HG02973 (cell line): ENCODE results near the gene CFHR3.
A peak's percentile ranks its signal among the peaks of the same experiment; 100 is the strongest.
"Not testable (repeated sequence)": the region's sequence is repeated elsewhere in the genome, so short reads cannot be mapped to it uniquely, and the experiment has no call there.

ENCODE experiments used
- ATAC-seq: cut with Tn5 transposase; IDR thresholded peaks from one replicate; pipeline ENCODE4 v1.9.1; 2021; ENCODE audit warnings: moderate library complexity; ENCODE audit not compliant: unreplicated experiment

Gene CFHR3

GRCh38 chr1:196774603-196775002, at the start of gene CFHR3:
CFHR3 (plus strand) TSS chr1:196774840; CDS start chr1:196774887, 47 bp downstream.
- ATAC-seq, result peak; percentile 91

DNA sequence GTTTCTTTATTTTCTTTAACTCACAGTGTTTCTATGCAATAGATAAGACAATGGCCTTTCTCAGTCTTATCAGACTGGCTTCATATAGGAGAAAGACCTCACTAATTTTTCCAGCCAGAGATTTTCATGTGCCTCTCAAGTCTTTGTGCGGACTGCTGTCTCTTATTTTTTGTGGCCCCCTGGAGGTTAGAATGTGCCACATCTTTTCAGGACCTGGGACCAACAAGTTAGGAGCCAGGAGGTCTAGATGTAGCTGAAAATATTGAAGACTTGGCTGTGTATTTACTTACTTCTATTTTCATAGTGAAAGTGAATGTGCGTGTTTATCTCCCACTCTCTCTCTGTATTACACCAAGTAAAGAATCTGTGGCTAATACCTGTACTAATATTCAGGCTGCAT, 42.1 kb upstream of the CFHR3 start:
- ATAC-seq, result no peak

DNA sequence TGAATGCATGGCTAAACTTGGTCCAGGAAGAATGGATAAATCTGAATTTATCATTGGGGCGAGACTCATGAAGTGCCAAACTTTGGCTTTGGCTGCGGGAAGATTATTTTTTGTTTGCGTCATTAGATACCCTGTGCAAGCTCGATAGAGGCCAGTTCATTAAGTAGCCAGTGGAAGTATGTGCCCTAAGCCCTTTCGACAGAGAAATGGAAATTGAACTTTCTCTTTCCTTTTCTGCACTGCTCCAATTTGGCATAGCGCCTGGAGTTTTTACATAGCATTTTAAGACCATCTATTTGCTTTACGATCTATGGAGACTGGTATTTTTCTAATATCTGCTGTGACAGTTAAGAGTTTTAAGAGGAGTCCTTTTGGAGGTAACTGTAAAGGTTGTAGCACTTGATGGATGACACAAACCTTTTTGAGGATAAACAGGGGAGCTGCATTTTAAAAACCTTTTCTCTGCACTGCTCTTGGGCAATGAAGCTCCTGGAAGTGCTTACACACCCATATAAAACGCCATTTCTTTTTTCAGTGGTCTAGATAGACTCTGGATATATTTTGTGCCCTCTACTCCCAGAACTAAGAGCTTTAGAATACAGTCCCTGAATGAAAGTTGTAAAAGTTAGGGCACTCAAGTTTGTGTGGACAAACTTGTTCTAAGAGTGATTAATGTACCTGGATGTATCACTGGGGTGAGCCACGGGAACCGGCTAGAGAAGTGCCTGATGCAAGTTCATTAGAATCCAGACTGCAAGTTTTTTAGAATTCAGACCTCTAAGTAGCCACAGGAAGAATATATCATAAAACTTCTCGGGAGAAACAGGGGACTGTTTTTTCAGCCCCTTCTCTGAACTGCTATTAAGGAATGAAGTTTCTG, 41.3 kb upstream of the CFHR3 start:
- ATAC-seq, result no peak

DNA sequence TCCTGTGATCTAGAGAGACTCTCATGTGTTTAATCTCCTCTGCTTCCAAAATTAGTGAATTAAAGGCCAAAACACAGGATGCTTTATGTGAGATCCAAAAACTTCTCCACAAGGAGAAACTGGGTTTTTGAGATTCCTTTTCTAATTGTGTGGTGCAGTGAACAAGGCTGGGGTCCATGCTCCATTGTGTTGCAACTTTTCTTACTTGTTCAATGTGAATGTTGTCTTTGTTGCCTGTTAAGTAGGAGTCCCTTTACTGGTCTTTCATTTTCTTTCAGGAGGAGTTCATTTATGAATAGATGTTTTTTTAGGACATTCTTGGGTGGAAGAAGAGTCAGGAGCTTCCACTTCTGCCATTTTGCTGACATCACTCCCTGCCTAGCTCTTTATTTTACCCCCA, 40.6 kb upstream of the CFHR3 start:
- ATAC-seq, result no peak

- no peak for ATAC-seq
Observed at GRCh38 chr1:196734460-196734859, 40.2 kb upstream of the CFHR3 start.

DNA sequence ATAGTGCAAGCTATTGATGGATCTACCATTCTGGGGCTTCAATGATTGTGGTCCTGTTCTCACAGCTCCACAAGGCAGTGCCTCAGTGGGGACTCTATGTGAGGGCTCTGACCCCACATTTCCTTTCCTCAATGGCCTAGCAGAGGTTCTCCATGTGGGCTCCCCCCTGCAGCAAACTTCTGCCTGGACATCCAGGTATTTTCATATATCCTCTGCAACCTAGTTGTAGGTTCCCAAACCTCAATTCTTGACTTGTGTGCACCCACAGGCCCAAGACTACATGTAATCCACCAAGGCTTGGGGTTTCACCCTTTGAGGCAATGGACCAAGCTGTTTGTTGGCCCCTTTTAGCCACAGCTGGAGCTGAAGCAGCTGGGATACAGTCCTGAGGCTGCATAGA, 35.9 kb upstream of the CFHR3 start:
- ATAC-seq, result no peak

GRCh38 chr1:196743244-196743643, 31.4 kb upstream of the CFHR3 start:
- ATAC-seq, result peak; percentile 72

GRCh38 chr1:196765019-196765740, 9.5 kb upstream of the CFHR3 start:
- ATAC-seq, result not testable (repeated sequence)

DNA sequence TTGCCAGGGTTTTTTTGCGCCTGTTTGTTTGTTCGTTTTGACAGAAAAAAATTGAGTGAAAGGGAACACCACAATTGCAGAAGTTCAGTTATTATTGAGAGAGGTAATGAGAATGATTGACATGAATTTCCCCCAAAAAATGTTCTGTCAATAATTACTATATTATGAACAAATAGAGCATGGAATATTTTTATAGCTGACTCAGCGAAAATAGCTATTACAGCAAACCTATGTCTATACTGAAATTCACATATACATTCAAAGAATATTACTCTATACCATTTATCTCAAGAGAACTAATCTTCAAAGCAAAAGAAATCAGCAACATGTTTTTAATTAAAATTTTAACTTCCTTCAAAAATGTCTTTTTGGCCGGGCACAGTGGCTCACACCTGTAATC, 4.8 kb upstream of the CFHR3 start:
- ATAC-seq, result not testable (repeated sequence)

DNA sequence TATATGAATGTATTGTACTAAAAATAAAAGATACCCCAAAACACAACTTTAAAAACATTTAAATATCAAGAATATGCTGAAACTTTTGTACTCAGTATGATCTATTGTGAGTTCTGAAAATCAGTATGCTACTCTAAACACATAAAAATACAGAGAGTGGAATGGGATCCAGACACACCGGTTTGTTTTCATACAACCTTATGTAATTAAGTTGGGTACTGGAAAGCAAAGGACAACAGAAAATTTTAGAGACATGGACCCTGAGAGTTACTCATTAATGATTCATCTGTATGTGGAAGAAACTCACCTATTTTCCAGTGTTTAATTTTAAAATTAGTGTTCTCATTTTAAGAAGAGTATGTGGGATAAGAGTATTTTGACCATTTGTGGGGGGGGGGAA, 927 bp upstream of the CFHR3 start:
- ATAC-seq, result no peak

- no peak for ATAC-seq
Observed at GRCh38 chr1:196774175-196774574, 465 bp upstream of the CFHR3 start.

- no peak for ATAC-seq
Observed at GRCh38 chr1:196777603-196778002, 3.0 kb downstream of the CFHR3 start.

- no peak for ATAC-seq
Observed at GRCh38 chr1:196779093-196779492, 4.5 kb downstream of the CFHR3 start.

DNA sequence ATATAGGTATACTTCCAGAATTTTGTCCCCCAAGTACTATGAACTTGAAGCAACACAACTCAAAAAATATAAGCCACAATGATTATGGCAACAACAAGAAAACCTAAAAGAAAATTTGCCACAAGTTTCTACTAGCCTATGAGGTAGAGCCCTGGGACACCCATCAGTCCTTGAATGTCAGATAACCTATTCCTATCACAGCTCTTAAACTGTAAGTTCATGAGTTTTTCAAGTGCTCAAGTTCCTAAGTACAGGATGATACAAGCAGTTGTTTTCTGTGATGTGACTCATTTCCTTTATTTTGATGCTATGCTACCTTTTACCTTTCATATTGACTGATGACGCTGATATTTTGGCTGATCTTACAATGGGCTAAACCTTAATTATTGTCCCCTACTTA, 16.6 kb downstream of the CFHR3 start:
- not testable (repeated sequence) for ATAC-seq

DNA sequence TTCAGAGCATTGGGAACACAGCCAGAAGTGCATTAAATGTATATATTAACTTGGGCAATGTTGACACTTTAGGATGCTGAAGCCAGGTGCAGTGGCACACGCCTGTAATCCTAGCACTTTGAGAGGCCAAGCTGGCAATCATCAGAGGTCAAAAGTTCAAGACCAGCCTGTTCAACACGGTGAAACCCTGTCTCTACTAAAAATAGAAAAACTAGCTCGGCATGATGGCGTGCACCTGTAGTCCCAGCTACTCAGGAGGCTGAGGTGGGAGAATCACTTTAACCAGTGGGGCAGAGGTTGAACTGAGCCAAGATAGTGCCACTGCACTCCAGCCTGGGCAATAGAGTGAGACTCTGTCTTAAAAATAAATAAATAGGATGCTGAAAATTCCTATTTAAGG, 19.5 kb downstream of the CFHR3 start:
- ATAC-seq, result not testable (repeated sequence)

DNA sequence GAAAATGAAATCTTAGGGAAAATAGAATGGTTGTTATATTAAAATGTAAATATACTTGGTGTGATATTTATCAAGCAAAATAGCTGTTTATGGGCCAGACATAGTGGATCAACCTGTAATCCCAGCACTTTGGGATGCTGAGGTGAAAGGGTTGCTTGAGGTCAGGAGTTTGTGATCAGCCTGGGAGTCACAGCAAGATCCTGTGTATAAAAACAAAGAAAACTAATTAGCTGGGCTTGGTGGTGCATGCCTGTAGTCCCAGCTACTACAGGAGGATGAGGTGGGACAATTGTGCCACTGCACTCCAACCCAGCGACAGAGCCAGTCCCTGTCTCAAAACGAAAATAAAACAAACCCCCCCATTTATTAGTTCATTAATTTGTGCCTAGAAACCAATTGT, 23.3 kb downstream of the CFHR3 start:
- no peak for ATAC-seq

GRCh38 chr1:196801920-196802319, 27.3 kb downstream of the CFHR3 start:
- ATAC-seq, result not testable (repeated sequence)

DNA sequence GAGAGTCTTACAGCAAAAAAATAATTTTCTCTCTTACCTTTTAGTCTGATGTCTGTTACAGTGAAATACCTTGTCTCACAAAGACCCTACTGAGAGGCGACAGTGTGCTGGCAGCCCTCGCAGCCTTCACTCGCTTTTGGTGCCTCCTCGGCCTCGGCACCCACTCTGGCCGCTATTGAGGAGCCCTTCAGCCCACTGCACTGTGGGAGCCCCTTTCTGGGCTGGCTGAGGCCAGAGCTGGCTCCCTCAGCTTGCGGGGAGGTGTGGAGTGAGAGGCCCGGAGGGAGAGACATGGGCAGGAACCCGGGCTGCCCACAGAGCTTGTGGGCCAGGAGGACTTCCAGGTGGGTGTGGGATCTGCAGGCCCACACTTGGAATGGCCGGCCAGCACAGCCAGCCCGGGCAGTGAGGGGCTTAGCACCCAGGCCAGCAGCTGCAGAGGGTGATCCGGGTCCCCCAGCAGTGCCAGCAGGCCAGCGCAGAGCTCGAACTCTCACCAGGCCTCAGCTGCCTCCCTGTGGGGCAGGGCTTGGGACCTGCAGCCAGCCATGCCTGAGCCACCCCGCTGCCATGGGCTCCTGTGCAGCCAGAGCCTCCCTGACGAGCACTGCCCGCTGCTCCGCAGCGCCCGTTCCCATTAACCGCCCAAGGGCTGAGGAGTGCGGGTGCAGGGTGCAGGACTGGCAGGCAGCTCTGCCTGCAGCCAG, 34.0 kb downstream of the CFHR3 start:
- no peak for ATAC-seq

- not testable (repeated sequence) for ATAC-seq
Observed at GRCh38 chr1:196817442-196817841, 42.8 kb downstream of the CFHR3 start.

DNA sequence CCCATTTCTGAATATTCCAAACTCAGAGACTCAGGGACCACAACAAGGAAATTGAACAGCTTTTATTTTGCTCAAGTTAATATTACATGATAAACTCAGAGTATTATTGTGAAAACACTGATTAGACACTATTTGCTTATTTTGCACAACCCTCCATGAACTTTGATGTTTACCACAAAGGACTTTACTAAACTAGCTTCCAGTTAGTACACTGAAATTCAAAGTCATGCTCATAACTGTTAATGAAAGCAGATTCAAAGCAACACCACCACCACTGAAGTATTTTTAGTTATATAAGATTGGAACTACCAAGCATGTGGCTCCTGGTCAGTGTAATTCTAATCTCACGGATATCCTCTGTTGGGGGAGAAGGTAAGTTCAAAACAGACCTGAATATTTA, 44.9 kb downstream of the CFHR3 start, which contains the start of gene CFHR1:
Gene CFHR1, plus strand, starts transcription at position 201 of the 400 bp plus-strand sequence. Its CDS starts 114 bp downstream, at position 315.
- ATAC-seq, result not testable (repeated sequence)

- peak; percentile 78 for ATAC-seq
Observed at GRCh38 chr1:196827860-196828259, 53.2 kb downstream of the CFHR3 start.
